ENCODE results near the gene LCN15. TPM values are rescaled to one million over a fixed set of nuclear protein-coding genes. Genes with fewer than 3 reads are reported as not detected.

LCN15 gene
- total RNA-seq, 1 experiment from 2014 or later: not detected

GRCh38 chr9:136793086-136793946 lies 29.0 kb upstream of the LCN15 start:
- POLR2A ChIA-PET: interaction anchor here (0.5 kb wide), 1 partner anchor 334 kb away, joined by 4 read pairs; no protein-coding TSS in a partner anchor
- H3K36me3 Mint-ChIP-seq (ENCODE audit: insufficient read depth, unreplicated experiment): peaks cover 40% of the 10 kb centered on the region

GRCh38 chr9:136792321-136793085 lies 28.2 kb upstream of the LCN15 start:
- peaks cover 57% of the 10 kb centered on the region for H3K4me1 ChIP-seq
- no peak for DNase-seq
- TSS peak; percentile 22 for BruUV-seq (replicated peaks)

More at GRCh38 chr9:136793086-136793946, 29.0 kb upstream of the LCN15 start:
- peak overlapping the region; percentile 98 for H3K4me3 ChIP-seq (ENCODE audit: low read depth, low read length)
- peaks cover 10% of the 10 kb centered on the region for H3K36me3 ChIP-seq (ENCODE audit: control insufficient read depth, insufficient read depth, low read length)
- H3K27me3 ChIP-seq (replicated peaks; ENCODE audit: control insufficient read depth, insufficient read depth, low read length): no peaks in the 10 kb centered on the region
- Mint-ChIP-seq H3K27ac (ENCODE audit: unreplicated experiment) (peak overlapping the region; percentile 19), H3K9me3 (ENCODE audit: unreplicated experiment) (no peaks in the 10 kb centered on the region), H3K4me3 (ENCODE audit: unreplicated experiment) (no peak overlapping the region), H3K4me1 (ENCODE audit: low read depth, unreplicated experiment) (peaks cover 37% of the 10 kb centered on the region), H3K27me3 (ENCODE audit: insufficient read depth, unreplicated experiment) (no peaks in the 10 kb centered on the region)
- CTCF ChIA-PET: interaction anchor here (0.6 to 1.4 kb wide), 4 partner anchors 13 to 205 kb away, joined by 3 to 4 read pairs (median 4); partner anchors contain the start of gene AJM1
- intact Hi-C loops (cut with micrococcal nuclease; ENCODE audit: unreplicated experiment): loop anchor here (5.0 to 10.0 kb wide), 2 partner anchors 311 to 451 kb away; partner anchors contain the start of genes SEC16A and TUBB4B
- BruUV-seq (replicated peaks): no TSS peak
- H3K4me1 ChIP-seq: peaks cover 59% of the 10 kb centered on the region
- H3K9me3 ChIP-seq: no peaks in the 10 kb centered on the region
- TF ChIP-seq CTCF (IDR thresholded peaks at IDR 0.05; ENCODE audit: insufficient read depth in 1 of 2, low read depth in 1 of 2, low read length in 1 of 2, severe bottlenecking in 1 of 2, unreplicated experiment in 1 of 2): no peak
- DNase-seq: no peak

More at GRCh38 chr9:136792321-136793085, 28.2 kb upstream of the LCN15 start:
- Mint-ChIP-seq H3K4me1 (ENCODE audit: low read depth, unreplicated experiment) (peaks cover 45% of the 10 kb centered on the region), H3K4me3 (ENCODE audit: unreplicated experiment) (peak overlapping the region; percentile 68), H3K27me3 (ENCODE audit: insufficient read depth, unreplicated experiment) (no peaks in the 10 kb centered on the region), H3K9me3 (ENCODE audit: unreplicated experiment) (no peaks in the 10 kb centered on the region), H3K27ac (ENCODE audit: unreplicated experiment) (peak overlapping the region; percentile 84), H3K36me3 (ENCODE audit: insufficient read depth, unreplicated experiment) (peaks cover 45% of the 10 kb centered on the region)
- H3K36me3 ChIP-seq (ENCODE audit: control insufficient read depth, insufficient read depth, low read length): peaks cover 10% of the 10 kb centered on the region
- TF ChIP-seq CTCF (IDR thresholded peaks at IDR 0.05; ENCODE audit: insufficient read depth in 1 of 2, low read depth in 1 of 2, low read length in 1 of 2, severe bottlenecking in 1 of 2, unreplicated experiment in 1 of 2): no peak
- ChIA-PET POLR2A (interaction anchor here (0.5 kb wide), 1 partner anchor 335 kb away, joined by 4 read pairs; no protein-coding TSS in a partner anchor), CTCF (interaction anchor here (1.2 to 1.4 kb wide), 2 partner anchors 14 to 50 kb away, joined by 4 read pairs; partner anchors contain the start of gene AJM1)
- intact Hi-C loops (cut with micrococcal nuclease; ENCODE audit: unreplicated experiment): loop anchor here (5.0 to 10.0 kb wide), 2 partner anchors 310 to 452 kb away; partner anchors contain the start of genes SEC16A and TUBB4B
- no peaks in the 10 kb centered on the region for H3K9me3 ChIP-seq
- no peaks in the 10 kb centered on the region for H3K27me3 ChIP-seq (replicated peaks; ENCODE audit: control insufficient read depth, insufficient read depth, low read length)
- H3K4me3 ChIP-seq (ENCODE audit: low read depth, low read length): peak overlapping the region; percentile 98

Measured in Caco-2 (cell line).